ENCODE data around the gene PANX1.
A peak's percentile ranks its signal among the peaks of the same experiment; 100 is the strongest.

PANX1 gene

DNA sequence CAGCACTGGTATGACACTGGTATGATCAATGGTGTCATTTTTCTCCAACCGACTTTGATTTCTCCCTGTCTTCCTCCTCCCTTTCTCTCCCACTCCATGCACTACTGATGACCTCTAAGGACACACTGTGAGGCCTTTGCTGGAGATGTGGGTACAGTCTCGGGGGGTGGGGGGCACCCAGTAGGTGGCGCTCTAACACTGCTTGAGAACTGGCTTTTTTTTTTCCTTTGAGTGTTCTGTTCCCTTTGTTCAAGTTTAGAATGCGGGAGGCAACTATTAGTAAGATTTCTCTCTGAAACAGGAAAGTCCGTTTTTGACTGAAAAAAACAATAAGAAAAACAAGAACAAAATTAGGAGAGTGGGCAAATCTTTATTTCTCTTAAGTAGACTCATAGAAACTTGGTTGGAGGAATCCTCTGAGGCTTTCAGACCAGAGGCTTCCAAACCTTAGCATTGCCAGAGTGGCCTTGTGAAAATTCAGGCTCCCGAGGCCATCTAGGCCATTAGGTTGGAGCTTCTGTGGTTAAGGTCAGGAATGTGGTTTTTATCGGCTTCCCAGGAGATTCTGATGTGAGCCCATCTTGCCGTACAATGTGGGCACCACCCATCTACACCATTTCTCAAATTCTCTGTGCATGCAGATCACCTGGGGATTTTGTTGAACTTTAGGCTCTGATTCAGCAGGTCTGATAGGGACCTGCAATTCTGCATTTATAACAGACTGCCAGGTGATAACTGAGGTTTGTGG, 43.2 kb downstream of the PANX1 start:
- Mint-ChIP-seq H3K9me3 (no peaks in the 10 kb centered on the region), H3K27ac (no peak overlapping the region), H3K27me3 (no peaks in the 10 kb centered on the region), H3K4me3 (no peak overlapping the region), H3K4me1 (peaks cover 33 to 43% of the 10 kb centered on the region in 2 donors), H3K36me3 (peaks cover 15 to 40% of the 10 kb centered on the region in 2 donors)
- ATAC-seq (replicated peaks) (peak; percentile 79 to 81), DNase-seq (no peak)

DNA sequence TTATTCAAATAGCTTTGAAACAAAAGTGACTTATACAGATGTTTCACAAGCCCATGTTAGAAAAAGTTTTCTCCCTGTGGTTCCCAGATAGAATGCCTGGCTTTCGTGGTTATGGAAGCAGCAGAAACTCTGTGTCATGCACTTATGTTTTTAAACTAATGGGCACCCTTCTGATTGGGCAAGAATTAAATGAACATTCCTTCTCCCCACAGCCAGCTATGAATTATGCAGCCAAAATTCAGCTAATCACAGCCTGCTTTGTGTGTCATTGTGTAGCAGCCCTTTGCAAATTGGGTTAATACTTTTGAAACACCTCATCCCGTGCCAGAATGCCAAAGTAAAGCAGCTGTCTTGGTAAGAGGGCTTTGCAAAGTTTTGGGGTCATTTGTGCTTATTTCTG, 46.9 kb downstream of the PANX1 start:
- Mint-ChIP-seq H3K36me3 (peaks cover 25 to 51% of the 10 kb centered on the region in 2 donors), H3K27me3 (no peaks in the 10 kb centered on the region), H3K4me3 (no peak overlapping the region), H3K9me3 (no peaks in the 10 kb centered on the region), H3K4me1 (peaks cover 22 to 31% of the 10 kb centered on the region in 2 donors), H3K27ac (no peak overlapping the region)
- DNase-seq = no peak
- no peak for ATAC-seq (replicated peaks)

DNA sequence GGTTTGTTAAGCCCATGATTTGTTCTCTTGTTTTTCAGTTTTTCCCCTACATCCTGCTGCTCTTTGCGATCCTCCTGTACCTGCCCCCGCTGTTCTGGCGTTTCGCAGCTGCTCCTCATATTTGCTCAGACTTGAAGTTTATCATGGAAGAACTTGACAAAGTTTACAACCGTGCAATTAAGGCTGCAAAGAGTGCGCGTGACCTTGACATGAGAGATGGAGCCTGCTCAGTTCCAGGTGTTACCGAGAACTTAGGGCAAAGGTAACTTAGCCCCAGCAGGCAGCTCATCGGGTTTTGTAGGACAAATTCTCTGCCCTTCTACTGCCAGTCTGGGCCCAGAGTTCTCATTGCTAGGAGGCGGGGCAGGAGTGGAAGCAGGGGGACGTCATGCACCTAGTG, 49.7 kb downstream of the PANX1 start:
- Mint-ChIP-seq H3K36me3 (peaks cover 23 to 51% of the 10 kb centered on the region in 2 donors), H3K4me3 (no peak overlapping the region)

DNA sequence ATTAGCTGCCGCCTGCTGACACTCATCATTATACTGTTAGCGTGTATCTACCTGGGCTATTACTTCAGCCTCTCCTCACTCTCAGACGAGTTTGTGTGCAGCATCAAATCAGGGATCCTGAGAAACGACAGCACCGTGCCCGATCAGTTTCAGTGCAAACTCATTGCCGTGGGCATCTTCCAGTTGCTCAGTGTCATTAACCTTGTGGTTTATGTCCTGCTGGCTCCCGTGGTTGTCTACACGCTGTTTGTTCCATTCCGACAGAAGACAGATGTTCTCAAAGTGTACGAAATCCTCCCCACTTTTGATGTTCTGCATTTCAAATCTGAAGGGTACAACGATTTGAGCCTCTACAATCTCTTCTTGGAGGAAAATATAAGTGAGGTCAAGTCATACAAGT, 51.1 kb downstream of the PANX1 start:
- no peak overlapping the region for H3K27ac Mint-ChIP-seq
- no peak for ATAC-seq (replicated peaks)
- peaks cover 23 to 52% of the 10 kb centered on the region in 2 donors for H3K36me3 Mint-ChIP-seq
- H3K4me3 Mint-ChIP-seq = no peak overlapping the region
- no peaks in the 10 kb centered on the region for H3K27me3 Mint-ChIP-seq
- peaks cover 14 to 16% of the 10 kb centered on the region in 2 donors for H3K4me1 Mint-ChIP-seq
- no peaks in the 10 kb centered on the region for H3K9me3 Mint-ChIP-seq
- no peak for DNase-seq

More for the DNA sequence above, 49.7 kb downstream of the PANX1 start:
- H3K27me3 Mint-ChIP-seq = no peaks in the 10 kb centered on the region
- DNase-seq (no peak), ATAC-seq (replicated peaks) (no peak)
- H3K27ac Mint-ChIP-seq = no peak overlapping the region
- no peaks in the 10 kb centered on the region for H3K9me3 Mint-ChIP-seq
- H3K4me1 Mint-ChIP-seq = peaks cover 8 to 13% of the 10 kb centered on the region in 2 donors

DNA sequence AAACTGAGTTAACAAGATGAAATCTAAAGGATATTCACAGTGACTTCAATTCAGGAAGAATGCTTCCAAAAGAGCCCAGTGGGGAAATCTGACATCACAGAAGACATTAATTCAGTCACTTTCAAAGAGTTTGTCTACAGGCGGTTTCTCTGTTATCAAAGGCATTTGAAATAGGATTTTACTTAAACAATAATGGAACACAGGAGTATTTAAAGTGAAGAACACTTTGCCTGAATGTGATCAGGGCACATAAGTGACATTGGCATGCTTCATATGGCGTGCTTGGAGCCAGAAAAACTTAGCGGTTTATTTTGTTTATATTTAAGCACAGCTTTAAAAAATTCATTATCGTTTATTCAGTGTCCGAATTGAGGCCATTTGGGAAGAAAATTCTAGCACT, 52.9 kb downstream of the PANX1 start:
- no peak overlapping the region for H3K27ac Mint-ChIP-seq
- H3K4me3 Mint-ChIP-seq = no peak overlapping the region
- peaks cover 24 to 50% of the 10 kb centered on the region in 2 donors for H3K36me3 Mint-ChIP-seq
- H3K4me1 Mint-ChIP-seq = peaks cover 19 to 27% of the 10 kb centered on the region in 2 donors
- H3K27me3 Mint-ChIP-seq = no peaks in the 10 kb centered on the region
- ATAC-seq (replicated peaks) = no peak
- no peak for DNase-seq
- no peaks in the 10 kb centered on the region for H3K9me3 Mint-ChIP-seq

DNA sequence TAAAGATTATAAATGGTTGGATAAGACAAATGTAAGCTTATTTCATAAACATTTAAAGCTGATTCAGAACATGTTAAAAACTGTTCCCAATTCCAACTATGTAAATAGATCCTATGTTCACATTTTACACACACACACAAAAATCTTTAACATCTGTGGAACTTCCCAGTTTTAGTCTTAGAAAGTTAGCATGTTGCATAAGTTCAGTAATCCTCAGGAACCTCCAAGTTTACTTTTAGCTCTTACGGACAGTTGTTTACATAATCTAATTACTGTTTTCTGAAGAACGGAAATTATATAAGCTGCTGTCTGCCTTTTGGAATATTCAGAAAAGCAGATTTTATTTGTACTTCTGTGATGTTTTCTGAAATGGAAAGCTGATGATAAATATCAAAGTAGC, 53.3 kb downstream of the PANX1 start:
- DNase-seq (no peak), ATAC-seq (replicated peaks) (no peak)
- Mint-ChIP-seq H3K27me3 (no peaks in the 10 kb centered on the region), H3K27ac (no peak overlapping the region), H3K4me1 (peaks cover 23 to 31% of the 10 kb centered on the region in 2 donors), H3K36me3 (peaks cover 26 to 52% of the 10 kb centered on the region in 2 donors), H3K9me3 (no peaks in the 10 kb centered on the region), H3K4me3 (no peak overlapping the region)

DNA sequence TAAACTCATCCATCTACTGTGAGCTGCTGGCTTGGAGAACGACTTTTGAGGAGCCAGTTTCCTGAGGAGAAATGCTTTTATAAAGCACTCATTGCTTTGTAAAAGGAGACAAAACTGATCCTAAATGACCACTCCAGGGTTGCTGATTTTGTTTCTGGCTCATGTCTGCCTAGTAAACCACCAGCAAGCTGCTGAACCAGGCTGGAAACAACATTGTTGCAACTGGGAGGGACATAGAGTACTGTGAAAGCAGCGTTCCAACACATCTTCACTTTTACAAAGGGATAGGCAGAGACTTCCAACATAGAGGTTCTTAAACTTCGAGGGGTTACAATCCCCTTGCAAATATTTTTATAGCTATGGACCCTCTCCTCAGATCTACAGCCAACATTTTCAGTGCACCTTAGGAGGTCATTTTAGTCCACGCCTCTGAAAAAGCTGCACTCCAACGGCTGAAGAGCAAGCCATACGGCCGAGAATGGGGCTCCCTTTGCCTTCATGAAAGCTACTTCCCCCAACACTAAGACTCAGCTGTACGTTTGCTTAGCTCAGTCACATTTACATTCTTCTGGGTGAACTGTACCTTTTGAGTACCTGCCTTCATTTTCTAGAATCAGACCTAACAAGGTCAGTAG, 54.7 kb downstream of the PANX1 start:
- H3K27ac Mint-ChIP-seq = peak overlapping the region; percentile 43
- peaks cover 19 to 48% of the 10 kb centered on the region in 2 donors for H3K36me3 Mint-ChIP-seq
- H3K4me1 Mint-ChIP-seq = peaks cover 27 to 33% of the 10 kb centered on the region in 2 donors
- H3K4me3 Mint-ChIP-seq = peak overlapping the region in 1 of 2 donors; percentile 14
- DNase-seq = no peak
- no peak for ATAC-seq (replicated peaks)
- H3K9me3 Mint-ChIP-seq = no peaks in the 10 kb centered on the region
- H3K27me3 Mint-ChIP-seq = no peaks in the 10 kb centered on the region

DNA sequence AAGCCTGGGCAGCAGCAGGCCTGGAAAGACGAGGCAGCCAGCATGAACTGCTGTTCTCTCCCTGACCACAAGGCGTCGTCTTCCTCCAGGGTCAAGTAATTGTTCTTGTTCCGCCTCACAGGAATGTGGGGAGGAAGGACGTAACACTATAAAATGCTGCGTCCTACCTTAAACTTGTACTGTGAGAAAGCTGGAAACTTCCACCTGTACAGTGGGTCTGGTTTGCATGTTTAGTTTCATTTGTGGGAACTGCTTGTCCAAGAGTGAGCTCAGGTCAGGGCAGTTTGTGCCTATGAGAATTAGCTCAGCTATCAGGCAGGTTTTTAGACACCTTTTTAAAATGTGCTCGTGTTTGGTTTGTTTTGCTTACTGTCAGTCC, 55.2 kb downstream of the PANX1 start:
- ATAC-seq (replicated peaks) (peak; percentile 56 to 68), DNase-seq (peak; percentile 27)
- H3K27me3 Mint-ChIP-seq = no peaks in the 10 kb centered on the region
- peak overlapping the region; percentile 14 to 18 for H3K4me3 Mint-ChIP-seq
- H3K27ac Mint-ChIP-seq = peak overlapping the region; percentile 43
- H3K9me3 Mint-ChIP-seq = no peaks in the 10 kb centered on the region
- H3K36me3 Mint-ChIP-seq = peaks cover 16 to 44% of the 10 kb centered on the region in 2 donors
- peaks cover 27 to 33% of the 10 kb centered on the region in 2 donors for H3K4me1 Mint-ChIP-seq

DNA sequence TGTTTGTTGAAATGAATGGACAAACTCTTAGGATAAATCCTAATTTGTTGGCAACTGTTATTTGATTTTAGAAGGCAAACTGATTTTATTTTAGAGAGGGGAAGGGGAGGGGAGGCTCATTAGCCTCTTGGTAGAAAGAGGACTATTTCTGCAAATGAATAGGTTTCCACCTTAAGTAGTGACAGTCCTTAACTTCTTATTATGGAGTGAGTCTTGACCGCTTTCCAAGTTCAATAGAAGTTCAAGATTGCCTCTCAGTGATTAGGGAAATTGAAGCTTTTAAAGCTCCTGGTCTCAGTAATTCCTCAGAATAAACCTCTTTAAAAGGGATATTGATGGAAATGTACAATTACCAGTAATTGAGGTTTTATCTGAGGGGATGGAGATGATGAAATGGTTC, 55.7 kb downstream of the PANX1 start:
- Mint-ChIP-seq H3K4me3 (peak overlapping the region in 1 of 2 donors; percentile 14), H3K27me3 (no peaks in the 10 kb centered on the region), H3K4me1 (peaks cover 27 to 33% of the 10 kb centered on the region in 2 donors), H3K9me3 (no peaks in the 10 kb centered on the region), H3K27ac (peak overlapping the region; percentile 43), H3K36me3 (peaks cover 13 to 41% of the 10 kb centered on the region in 2 donors)
- no peak for DNase-seq
- no peak for ATAC-seq (replicated peaks)

DNA sequence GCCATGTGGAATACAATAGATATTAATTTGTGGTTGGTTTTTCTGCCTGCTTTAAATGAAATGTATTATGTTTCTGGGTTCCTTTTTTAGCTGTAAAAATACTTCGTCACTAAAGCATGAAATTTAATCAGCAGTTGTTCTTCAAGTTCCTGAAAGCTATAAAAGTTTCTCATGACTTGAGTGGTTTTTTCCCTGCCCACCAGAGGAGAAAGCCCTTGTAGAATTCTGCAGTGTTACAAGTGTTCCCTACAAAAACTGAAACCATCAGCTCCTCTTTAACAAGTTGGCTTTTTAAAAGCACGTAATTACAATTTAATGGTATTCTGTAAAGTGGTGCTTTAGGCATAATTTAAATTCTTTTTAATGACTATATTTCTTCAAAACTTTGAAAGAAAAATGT, 56.2 kb downstream of the PANX1 start:
- Mint-ChIP-seq H3K4me1 (peaks cover 27 to 33% of the 10 kb centered on the region in 2 donors), H3K27me3 (no peaks in the 10 kb centered on the region), H3K4me3 (peak overlapping the region in 1 of 2 donors; percentile 11), H3K9me3 (no peaks in the 10 kb centered on the region), H3K27ac (no peak overlapping the region), H3K36me3 (peaks cover 12 to 36% of the 10 kb centered on the region in 2 donors)
- DNase-seq (no peak), ATAC-seq (replicated peaks) (peak; percentile 41 to 51)

DNA sequence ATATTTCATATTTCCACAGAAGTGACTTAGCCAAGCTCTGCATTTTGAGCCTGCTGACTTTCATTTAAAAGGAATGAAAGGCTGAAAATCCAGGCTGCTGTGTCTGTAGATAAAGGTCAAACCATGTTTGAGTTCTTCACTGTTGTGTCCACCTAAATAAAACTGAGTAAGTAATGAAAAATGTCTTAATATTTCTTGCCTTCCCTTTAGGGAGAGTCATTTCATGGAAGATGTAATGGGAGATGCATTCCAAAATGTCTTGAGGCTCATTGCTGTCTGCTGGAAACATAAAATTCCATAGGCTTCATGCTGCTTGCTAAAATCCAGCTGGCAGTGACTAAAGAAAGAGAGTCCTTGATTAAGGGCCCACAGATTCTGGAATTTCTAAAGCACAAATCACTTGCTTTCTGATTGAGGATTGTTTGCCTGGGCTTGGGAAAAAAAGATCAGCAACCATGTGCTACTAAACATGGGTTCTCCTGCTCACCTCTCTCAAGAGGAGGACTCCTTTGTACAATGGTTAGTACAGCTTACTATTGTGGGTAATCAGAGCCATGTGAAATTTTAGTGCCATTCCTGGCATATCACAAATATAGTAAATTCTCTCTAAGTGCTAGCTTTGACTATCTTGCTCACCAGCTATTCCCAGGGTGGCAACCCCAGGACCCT, 56.9 kb downstream of the PANX1 start:
- Mint-ChIP-seq H3K4me1 (peaks cover 27 to 33% of the 10 kb centered on the region in 2 donors), H3K36me3 (peaks cover 13 to 33% of the 10 kb centered on the region in 2 donors), H3K9me3 (no peaks in the 10 kb centered on the region), H3K27ac (no peak overlapping the region), H3K4me3 (no peak overlapping the region), H3K27me3 (no peaks in the 10 kb centered on the region)
- DNase-seq = no peak
- ATAC-seq (replicated peaks) = no peak

DNA sequence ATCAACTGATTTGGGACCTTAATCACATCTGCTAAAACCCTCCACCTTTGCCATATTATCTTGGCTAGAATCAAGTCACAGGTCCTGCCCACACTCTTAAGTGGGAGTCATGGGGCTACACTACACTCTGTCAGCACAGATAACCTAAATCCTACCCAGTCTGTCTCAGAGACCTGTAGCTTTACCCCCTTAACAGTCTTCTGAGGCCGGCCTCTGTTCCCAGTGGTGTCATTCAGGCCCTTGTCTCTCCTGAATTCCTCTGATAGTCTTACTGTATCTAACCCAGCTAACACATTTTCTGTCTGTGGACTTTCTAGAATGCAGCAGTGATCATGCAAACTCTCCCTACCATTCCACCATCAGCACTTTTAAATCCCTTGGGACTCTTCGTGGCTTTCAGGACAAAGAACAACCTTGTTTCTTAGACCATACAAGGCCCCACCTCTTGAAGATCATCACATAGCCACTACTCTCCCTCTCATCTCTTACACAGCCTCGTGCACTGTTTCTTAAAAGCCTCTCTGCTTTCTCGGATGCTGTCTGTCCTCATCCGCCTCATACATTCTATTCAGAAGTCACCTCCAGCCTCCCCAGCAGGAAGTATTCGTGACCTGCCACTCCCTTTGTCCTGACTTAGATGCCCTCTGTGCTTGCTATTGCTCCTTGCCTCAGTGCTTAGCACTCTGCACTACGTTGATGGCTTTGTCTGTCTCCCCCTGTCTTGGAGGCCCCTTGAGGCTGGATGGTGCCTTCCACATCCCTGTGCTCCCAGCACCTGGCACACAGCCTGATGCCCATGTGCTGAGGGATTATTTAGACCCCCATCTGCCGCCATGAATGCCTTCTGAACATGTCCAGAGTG, 57.9 kb downstream of the PANX1 start:
- peak in 1 of 2 donors; percentile 29 for ATAC-seq (replicated peaks)
- H3K36me3 Mint-ChIP-seq = peaks cover 14 to 24% of the 10 kb centered on the region in 2 donors

DNA sequence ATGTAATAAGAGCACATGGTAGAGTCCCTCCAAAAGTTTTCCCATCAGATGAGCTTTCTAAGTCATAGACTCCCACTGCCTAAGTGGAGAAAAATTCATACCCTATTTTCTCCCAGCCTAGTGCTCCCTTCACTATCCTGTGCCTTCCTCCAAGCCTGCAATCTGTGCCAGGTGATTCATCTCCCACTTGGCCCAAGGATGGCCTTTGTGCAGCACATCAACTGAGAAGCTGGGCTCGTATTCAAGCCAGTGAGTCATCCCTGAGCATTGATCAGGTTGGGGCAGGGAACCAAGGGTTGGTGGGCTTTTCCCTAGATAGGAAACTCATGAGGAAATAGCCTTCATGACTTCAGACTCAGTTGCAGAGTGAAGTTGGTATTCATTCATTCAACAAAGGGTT, 64.6 kb downstream of the PANX1 start:
- peaks cover 0 to 2% of the 10 kb centered on the region in 2 donors for H3K9me3 Mint-ChIP-seq
- ATAC-seq (replicated peaks) (no peak), DNase-seq (no peak)
- H3K4me3 Mint-ChIP-seq = no peak overlapping the region
- H3K27ac Mint-ChIP-seq = peak overlapping the region; percentile 42
- no peaks in the 10 kb centered on the region for H3K27me3 Mint-ChIP-seq
- no peaks in the 10 kb centered on the region for H3K4me1 Mint-ChIP-seq
- H3K36me3 Mint-ChIP-seq = peaks cover 6 to 7% of the 10 kb centered on the region in 2 donors

More for the DNA sequence above, 57.9 kb downstream of the PANX1 start:
- DNase-seq = no peak
- Mint-ChIP-seq H3K9me3 (peaks cover 0 to 2% of the 10 kb centered on the region in 2 donors), H3K27me3 (no peaks in the 10 kb centered on the region), H3K27ac (no peak overlapping the region), H3K4me3 (no peak overlapping the region), H3K4me1 (peaks cover 27 to 33% of the 10 kb centered on the region in 2 donors)

DNA sequence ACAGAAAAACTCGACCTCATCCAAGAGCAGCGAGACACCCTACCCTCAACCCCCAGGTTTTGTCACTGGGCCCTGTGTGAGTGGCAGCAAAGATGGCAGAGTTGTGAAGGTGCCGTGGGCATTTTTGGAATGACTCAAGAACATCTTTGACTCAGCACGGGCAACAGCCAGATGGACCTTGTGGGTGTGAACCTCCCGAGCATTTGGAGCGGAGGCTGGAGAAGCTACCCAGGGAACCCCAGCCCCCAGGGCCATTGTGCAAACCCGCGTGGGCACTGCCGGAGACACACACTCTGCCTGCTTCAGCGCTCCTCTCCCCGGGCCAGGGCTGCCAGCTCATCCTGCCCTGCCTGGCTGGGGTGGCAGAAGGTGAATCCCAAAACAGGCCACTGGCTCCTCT, 66.1 kb downstream of the PANX1 start:
- Mint-ChIP-seq H3K27me3 (no peaks in the 10 kb centered on the region), H3K4me3 (no peak overlapping the region), H3K36me3 (peaks cover 3 to 7% of the 10 kb centered on the region in 2 donors), H3K9me3 (peaks cover 0 to 2% of the 10 kb centered on the region in 2 donors), H3K27ac (no peak overlapping the region), H3K4me1 (no peaks in the 10 kb centered on the region)
- ATAC-seq (replicated peaks) = no peak
- DNase-seq = no peak

Data from stimulated activated naive B cell treated with anti-CD40 and anti-IgM and Interleukin-4, amounts not matched to agents 10 μg/mL and 1 μg/mL and 100 μg/mL, for 72 hours (primary cell).